Spleen (tissue), 7 donors: ENCODE results near the gene DENND1B.

Experiments
- POLR2A ChIP-seq, 3 donors: fragments of 450-650 bp; IDR thresholded peaks; one replicate each; pipeline ENCODE4 v1.5.1; 2017; ENCODE audit warnings: antibody characterized with exemption in 3 of 3, mild to moderate bottlenecking in 1 of 3
- POLR2AphosphoS5 ChIP-seq, 3 donors: sonication (generic); formaldehyde crosslinking; IDR thresholded peaks; one replicate each; pipeline ENCODE4 v1.5.1; 2017; ENCODE audit warnings: antibody characterized with exemption in 3 of 3
- TF ChIP-seq, protein P1 (sequence below), 11 experiments: fragments of 200-600 bp in 7 of 11; fragments of 450-650 bp in 4 of 11; sonication (generic) in 4 of 11; IDR thresholded peaks in 8 of 11; conservative IDR thresholded peaks in 3 of 11; 1 replicate in 7 of 11; 2 replicates in 4 of 11; pipeline versions ENCODE4 v1.4.0 to v1.8.0; 2016 to 2021; ENCODE audit warnings: antibody characterized with exemption in 11 of 11, inconsistent platforms in 4 of 11, mild to moderate bottlenecking in 1 of 11
- donor health status: DM: no; HTN: no; CAD: no; lungs with moderate emphysema.
- donor health status: DM: no; HTN: no; CAD: no.
- donor health status: DM: no; HTN: no; CAD: no.

DNA sequence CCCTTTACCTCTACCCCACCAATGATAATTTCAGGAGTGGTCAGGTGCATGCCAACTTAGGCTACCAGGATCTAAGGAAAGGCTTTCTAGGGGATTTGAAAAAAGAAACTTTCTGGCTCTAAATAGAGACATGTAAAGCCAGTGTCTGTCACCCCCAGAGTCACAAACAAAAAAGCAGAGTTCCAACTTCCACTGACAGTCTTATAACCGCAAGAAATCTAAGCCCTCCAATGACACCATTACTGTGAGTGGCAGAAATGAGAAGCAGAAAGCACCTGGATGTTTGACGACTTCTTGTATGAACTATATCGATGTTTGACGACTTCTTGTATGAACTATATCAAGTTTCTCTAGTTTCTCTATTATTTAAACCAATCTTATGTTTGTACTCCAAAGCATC is 6.0 kb downstream of the DENND1B start:
- no peak for TF ChIP-seq POLR2A (IDR thresholded peaks at IDR 0.05)
- TF ChIP-seq, protein P1, sequence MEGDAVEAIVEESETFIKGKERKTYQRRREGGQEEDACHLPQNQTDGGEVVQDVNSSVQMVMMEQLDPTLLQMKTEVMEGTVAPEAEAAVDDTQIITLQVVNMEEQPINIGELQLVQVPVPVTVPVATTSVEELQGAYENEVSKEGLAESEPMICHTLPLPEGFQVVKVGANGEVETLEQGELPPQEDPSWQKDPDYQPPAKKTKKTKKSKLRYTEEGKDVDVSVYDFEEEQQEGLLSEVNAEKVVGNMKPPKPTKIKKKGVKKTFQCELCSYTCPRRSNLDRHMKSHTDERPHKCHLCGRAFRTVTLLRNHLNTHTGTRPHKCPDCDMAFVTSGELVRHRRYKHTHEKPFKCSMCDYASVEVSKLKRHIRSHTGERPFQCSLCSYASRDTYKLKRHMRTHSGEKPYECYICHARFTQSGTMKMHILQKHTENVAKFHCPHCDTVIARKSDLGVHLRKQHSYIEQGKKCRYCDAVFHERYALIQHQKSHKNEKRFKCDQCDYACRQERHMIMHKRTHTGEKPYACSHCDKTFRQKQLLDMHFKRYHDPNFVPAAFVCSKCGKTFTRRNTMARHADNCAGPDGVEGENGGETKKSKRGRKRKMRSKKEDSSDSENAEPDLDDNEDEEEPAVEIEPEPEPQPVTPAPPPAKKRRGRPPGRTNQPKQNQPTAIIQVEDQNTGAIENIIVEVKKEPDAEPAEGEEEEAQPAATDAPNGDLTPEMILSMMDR (IDR thresholded peaks at IDR 0.05 in 8 of 11, conservative IDR thresholded peaks at IDR 0.05 in 3 of 11): no peak
- TF ChIP-seq POLR2AphosphoS5 (IDR thresholded peaks at IDR 0.05): no peak
